ENCODE data around the gene BATF. TPM values are rescaled to one million over a fixed set of nuclear protein-coding genes. Genes with fewer than 3 reads are reported as not detected.

BATF gene
- total and polyA plus RNA-seq, 5 experiments from 2014 or later: 5.5 to 32.2 (median 22.7) TPM

GRCh38 chr14:75539561-75540478, 17.6 kb downstream of the BATF start:
- peaks cover 0 to 20% (median 0%) of the 10 kb centered on the region in 3 donors for H3K36me3 Mint-ChIP-seq
- no peaks in the 10 kb centered on the region for H3K9me3 Mint-ChIP-seq
- peak in 2 of 10 donors; percentile 18 to 20 for DNase-seq
- no peaks in the 10 kb centered on the region for H3K27me3 Mint-ChIP-seq
- H3K4me3 Mint-ChIP-seq: peak overlapping the region in 1 of 10 donors; percentile 4
- peaks cover 18 to 60% (median 49%) of the 10 kb centered on the region in 4 donors for H3K4me1 Mint-ChIP-seq
- peak overlapping the region; percentile 40 to 97 (median 94) for H3K27ac Mint-ChIP-seq
- POLR2A ChIA-PET: interaction anchor here (1.2 to 1.6 kb wide), 5 partner anchors 9 to 17 kb away, joined by 3 to 8 read pairs (median 5); partner anchors contain the start of gene BATF
- no peak for ATAC-seq

GRCh38 chr14:75540479-75540851, 18.2 kb downstream of the BATF start:
- H3K4me1 Mint-ChIP-seq: peaks cover 18 to 62% (median 49%) of the 10 kb centered on the region in 4 donors
- peak overlapping the region in 1 of 10 donors; percentile 20 for H3K4me3 Mint-ChIP-seq
- H3K36me3 Mint-ChIP-seq: peaks cover 0 to 15% (median 0%) of the 10 kb centered on the region in 3 donors
- H3K27me3 Mint-ChIP-seq: no peaks in the 10 kb centered on the region
- ATAC-seq (no peak), DNase-seq (no peak)
- peak overlapping the region; percentile 78 to 97 (median 94) for H3K27ac Mint-ChIP-seq
- POLR2A ChIA-PET: interaction anchor here (1.2 to 2.2 kb wide), 5 partner anchors 10 to 18 kb away, joined by 3 to 7 read pairs (median 5); partner anchors contain the start of gene BATF
- H3K9me3 Mint-ChIP-seq: no peaks in the 10 kb centered on the region

- Mint-ChIP-seq H3K4me3 (peak overlapping the region; percentile 66 to 87 (median 78)), H3K27me3 (no peaks in the 10 kb centered on the region), H3K27ac (peak overlapping the region; percentile 92 to 99 (median 96)), H3K9me3 (no peaks in the 10 kb centered on the region), H3K36me3 (peaks cover 0 to 10% (median 0%) of the 10 kb centered on the region in 3 donors), H3K4me1 (peaks cover 17 to 58% (median 49%) of the 10 kb centered on the region in 4 donors)
- DNase-seq (peak; percentile 27 to 75 (median 56)), ATAC-seq (peak; percentile 89 to 90)
- POLR2A ChIA-PET: interaction anchor here (1.0 to 2.2 kb wide), 5 partner anchors 9 to 27 kb away, joined by 3 to 7 read pairs (median 5); partner anchors contain the start of gene BATF
Measured at GRCh38 chr14:75542588-75543091, 20.4 kb downstream of the BATF start.

GRCh38 chr14:75543253-75543652, 21.0 kb downstream of the BATF start:
- POLR2A ChIA-PET: interaction anchor here (0.8 to 1.1 kb wide), 4 partner anchors 16 to 28 kb away, joined by 3 to 6 read pairs (median 4); partner anchors contain the start of gene BATF

GRCh38 chr14:75543786-75544185, 21.5 kb downstream of the BATF start:
- no peaks in the 10 kb centered on the region for H3K27me3 Mint-ChIP-seq
- no peaks in the 10 kb centered on the region for H3K9me3 Mint-ChIP-seq
- H3K36me3 Mint-ChIP-seq: peaks cover 0 to 15% (median 7%) of the 10 kb centered on the region in 3 donors
- peaks cover 15 to 55% (median 46%) of the 10 kb centered on the region in 4 donors for H3K4me1 Mint-ChIP-seq
- POLR2A ChIA-PET: interaction anchor here (0.8 to 1.1 kb wide), 2 partner anchors 17 to 21 kb away, joined by 3 to 5 read pairs; partner anchors contain the start of gene BATF
- ATAC-seq (no peak), DNase-seq (no peak)
- H3K27ac Mint-ChIP-seq: peak overlapping the region in 9 of 10 donors; percentile 35 to 97 (median 71)
- peak overlapping the region in 3 of 10 donors; percentile 11 to 28 (median 16) for H3K4me3 Mint-ChIP-seq

More at GRCh38 chr14:75543253-75543652, 21.0 kb downstream of the BATF start:
- ATAC-seq (peak; percentile 26 to 27), DNase-seq (peak in 3 of 10 donors; percentile 31 to 50 (median 40))
- H3K9me3 Mint-ChIP-seq: no peaks in the 10 kb centered on the region
- peaks cover 16 to 57% (median 48%) of the 10 kb centered on the region in 4 donors for H3K4me1 Mint-ChIP-seq
- peak overlapping the region; percentile 66 to 87 (median 78) for H3K4me3 Mint-ChIP-seq
- no peaks in the 10 kb centered on the region for H3K27me3 Mint-ChIP-seq
- peaks cover 0 to 15% (median 3%) of the 10 kb centered on the region in 3 donors for H3K36me3 Mint-ChIP-seq
- peak overlapping the region; percentile 92 to 99 (median 96) for H3K27ac Mint-ChIP-seq

- Mint-ChIP-seq H3K27ac (peak overlapping the region in 4 of 10 donors; percentile 33 to 63 (median 54)), H3K36me3 (peaks cover 0 to 18% (median 7%) of the 10 kb centered on the region in 3 donors), H3K27me3 (no peaks in the 10 kb centered on the region), H3K9me3 (no peaks in the 10 kb centered on the region), H3K4me3 (peak overlapping the region in 1 of 10 donors; percentile 28), H3K4me1 (peaks cover 15 to 39% (median 34%) of the 10 kb centered on the region in 4 donors)
- POLR2A ChIA-PET: no interaction called here
- ATAC-seq (no peak), DNase-seq (no peak)
Measured at GRCh38 chr14:75545907-75546306, 23.6 kb downstream of the BATF start.

- POLR2A ChIA-PET: no interaction called here
- Mint-ChIP-seq H3K9me3 (no peaks in the 10 kb centered on the region), H3K27ac (peak overlapping the region in 2 of 10 donors; percentile 55 to 56), H3K4me3 (no peak overlapping the region), H3K36me3 (peaks cover 0 to 18% (median 7%) of the 10 kb centered on the region in 3 donors), H3K27me3 (no peaks in the 10 kb centered on the region), H3K4me1 (peaks cover 7 to 25% (median 17%) of the 10 kb centered on the region in 4 donors)
- ATAC-seq (no peak), DNase-seq (no peak)
Measured at GRCh38 chr14:75547552-75548250, 25.4 kb downstream of the BATF start.

- no peaks in the 10 kb centered on the region for H3K27me3 Mint-ChIP-seq
- H3K27ac Mint-ChIP-seq: peak overlapping the region in 6 of 10 donors; percentile 6 to 67 (median 54)
- POLR2A ChIA-PET: no interaction called here
- H3K9me3 Mint-ChIP-seq: no peaks in the 10 kb centered on the region
- H3K4me1 Mint-ChIP-seq: peaks cover 6 to 18% (median 11%) of the 10 kb centered on the region in 4 donors
- DNase-seq: no peak
- no peak overlapping the region for H3K4me3 Mint-ChIP-seq
- no peak for ATAC-seq
- H3K36me3 Mint-ChIP-seq: peaks cover 0 to 18% (median 7%) of the 10 kb centered on the region in 3 donors
Measured at GRCh38 chr14:75548544-75548943, 26.3 kb downstream of the BATF start.

- peak overlapping the region in 3 of 10 donors; percentile 52 to 67 (median 55) for H3K27ac Mint-ChIP-seq
- DNase-seq: no peak
- H3K36me3 Mint-ChIP-seq: peaks cover 0 to 18% (median 7%) of the 10 kb centered on the region in 3 donors
- no peak for ATAC-seq
- no peak overlapping the region for H3K4me3 Mint-ChIP-seq
- POLR2A ChIA-PET: no interaction called here
- peaks cover 6 to 14% (median 11%) of the 10 kb centered on the region in 4 donors for H3K4me1 Mint-ChIP-seq
- H3K27me3 Mint-ChIP-seq: no peaks in the 10 kb centered on the region
- H3K9me3 Mint-ChIP-seq: no peaks in the 10 kb centered on the region
Measured at GRCh38 chr14:75549169-75549568, 26.9 kb downstream of the BATF start.

- H3K4me3 Mint-ChIP-seq: no peak overlapping the region
- H3K4me1 Mint-ChIP-seq: peaks cover 4 to 12% (median 5%) of the 10 kb centered on the region in 4 donors
- no peak for ATAC-seq
- H3K27me3 Mint-ChIP-seq: no peaks in the 10 kb centered on the region
- peak overlapping the region in 2 of 10 donors; percentile 25 to 51 for H3K27ac Mint-ChIP-seq
- H3K9me3 Mint-ChIP-seq: no peaks in the 10 kb centered on the region
- peaks cover 0 to 18% (median 7%) of the 10 kb centered on the region in 3 donors for H3K36me3 Mint-ChIP-seq
- POLR2A ChIA-PET: no interaction called here
- no peak for DNase-seq
Measured at GRCh38 chr14:75551021-75551420, 28.8 kb downstream of the BATF start.

GRCh38 chr14:75553157-75553556, 30.9 kb downstream of the BATF start:
- POLR2A ChIA-PET: no interaction called here
- no peaks in the 10 kb centered on the region for H3K27me3 Mint-ChIP-seq
- H3K4me1 Mint-ChIP-seq: peaks cover 2 to 12% (median 4%) of the 10 kb centered on the region in 4 donors
- ATAC-seq: no peak
- peaks cover 0 to 7% (median 6%) of the 10 kb centered on the region in 3 donors for H3K36me3 Mint-ChIP-seq
- no peak overlapping the region for H3K27ac Mint-ChIP-seq
- H3K9me3 Mint-ChIP-seq: peaks cover 0 to 3% (median 0%) of the 10 kb centered on the region in 9 donors
- H3K4me3 Mint-ChIP-seq: no peak overlapping the region
- no peak for DNase-seq
